ENCODE measurements around the gene TSPAN4.

DNA sequence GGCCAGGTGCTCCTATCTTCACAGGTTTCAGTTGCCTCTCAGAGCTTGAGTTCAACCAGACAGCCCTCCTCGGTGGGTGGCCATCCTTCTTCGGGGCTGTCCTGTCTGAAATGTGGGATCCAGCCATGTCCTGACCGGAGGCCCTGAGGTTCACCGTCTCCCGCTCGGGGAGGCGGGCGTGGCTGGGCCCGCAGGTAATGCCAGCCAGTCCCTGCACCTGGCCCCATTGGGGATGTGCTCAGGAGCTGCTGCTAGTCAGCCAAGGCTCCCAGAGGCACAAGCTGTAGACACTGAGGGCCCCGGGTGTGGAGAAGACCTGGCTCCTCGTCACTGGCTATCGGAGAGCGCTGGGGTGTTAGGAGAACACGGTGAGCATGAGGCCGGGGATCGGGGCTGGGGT, 32.6 kb downstream of the TSPAN4 start:
- TF ChIP-seq, protein P1, sequence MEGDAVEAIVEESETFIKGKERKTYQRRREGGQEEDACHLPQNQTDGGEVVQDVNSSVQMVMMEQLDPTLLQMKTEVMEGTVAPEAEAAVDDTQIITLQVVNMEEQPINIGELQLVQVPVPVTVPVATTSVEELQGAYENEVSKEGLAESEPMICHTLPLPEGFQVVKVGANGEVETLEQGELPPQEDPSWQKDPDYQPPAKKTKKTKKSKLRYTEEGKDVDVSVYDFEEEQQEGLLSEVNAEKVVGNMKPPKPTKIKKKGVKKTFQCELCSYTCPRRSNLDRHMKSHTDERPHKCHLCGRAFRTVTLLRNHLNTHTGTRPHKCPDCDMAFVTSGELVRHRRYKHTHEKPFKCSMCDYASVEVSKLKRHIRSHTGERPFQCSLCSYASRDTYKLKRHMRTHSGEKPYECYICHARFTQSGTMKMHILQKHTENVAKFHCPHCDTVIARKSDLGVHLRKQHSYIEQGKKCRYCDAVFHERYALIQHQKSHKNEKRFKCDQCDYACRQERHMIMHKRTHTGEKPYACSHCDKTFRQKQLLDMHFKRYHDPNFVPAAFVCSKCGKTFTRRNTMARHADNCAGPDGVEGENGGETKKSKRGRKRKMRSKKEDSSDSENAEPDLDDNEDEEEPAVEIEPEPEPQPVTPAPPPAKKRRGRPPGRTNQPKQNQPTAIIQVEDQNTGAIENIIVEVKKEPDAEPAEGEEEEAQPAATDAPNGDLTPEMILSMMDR (IDR thresholded peaks at IDR 0.05): no peak
- TF ChIP-seq POLR2A (IDR thresholded peaks at IDR 0.05) (no peak), POLR2AphosphoS5 (IDR thresholded peaks at IDR 0.05) (no peak)

Measured in stomach (tissue), 4 donors.